Kidney tubule cell (primary cell): ENCODE results near the gene OR1K1.
"Not testable (repeated sequence)": the region's sequence is repeated elsewhere in the genome, so short reads cannot be mapped to it uniquely, and the experiment has no call there.

Experiments
- DNase-seq: peaks from one replicate; pipeline ENCODE4 v3.0.0-alpha.2; 2018; ENCODE audit warnings: low spot score

Gene OR1K1

DNA sequence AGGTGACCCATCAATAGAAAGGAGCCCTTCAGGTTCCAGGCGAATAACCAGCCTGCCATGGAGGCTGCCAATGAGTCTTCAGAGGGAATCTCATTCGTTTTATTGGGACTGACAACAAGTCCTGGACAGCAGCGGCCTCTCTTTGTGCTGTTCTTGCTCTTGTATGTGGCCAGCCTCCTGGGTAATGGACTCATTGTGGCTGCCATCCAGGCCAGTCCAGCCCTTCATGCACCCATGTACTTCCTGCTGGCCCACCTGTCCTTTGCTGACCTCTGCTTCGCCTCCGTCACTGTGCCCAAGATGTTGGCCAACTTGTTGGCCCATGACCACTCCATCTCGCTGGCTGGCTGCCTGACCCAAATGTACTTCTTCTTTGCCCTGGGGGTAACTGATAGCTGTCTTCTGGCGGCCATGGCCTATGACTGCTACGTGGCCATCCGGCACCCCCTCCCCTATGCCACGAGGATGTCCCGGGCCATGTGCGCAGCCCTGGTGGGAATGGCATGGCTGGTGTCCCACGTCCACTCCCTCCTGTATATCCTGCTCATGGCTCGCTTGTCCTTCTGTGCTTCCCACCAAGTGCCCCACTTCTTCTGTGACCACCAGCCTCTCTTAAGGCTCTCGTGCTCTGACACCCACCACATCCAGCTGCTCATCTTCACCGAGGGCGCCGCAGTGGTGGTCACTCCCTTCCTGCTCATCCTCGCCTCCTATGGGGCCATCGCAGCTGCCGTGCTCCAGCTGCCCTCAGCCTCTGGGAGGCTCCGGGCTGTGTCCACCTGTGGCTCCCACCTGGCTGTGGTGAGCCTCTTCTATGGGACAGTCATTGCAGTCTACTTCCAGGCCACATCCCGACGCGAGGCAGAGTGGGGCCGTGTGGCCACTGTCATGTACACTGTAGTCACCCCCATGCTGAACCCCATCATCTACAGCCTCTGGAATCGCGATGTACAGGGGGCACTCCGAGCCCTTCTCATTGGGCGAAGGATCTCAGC lies at the start of gene OR1K1:
Gene OR1K1, plus strand, starts transcription at position 58 of the 995 bp plus-strand sequence. Its CDS starts 0 bp downstream, at position 58.
- no peak for DNase-seq

- DNase-seq: no peak
Measured at GRCh38 chr9:122754825-122755224, 45.1 kb upstream of the OR1K1 start.

DNA sequence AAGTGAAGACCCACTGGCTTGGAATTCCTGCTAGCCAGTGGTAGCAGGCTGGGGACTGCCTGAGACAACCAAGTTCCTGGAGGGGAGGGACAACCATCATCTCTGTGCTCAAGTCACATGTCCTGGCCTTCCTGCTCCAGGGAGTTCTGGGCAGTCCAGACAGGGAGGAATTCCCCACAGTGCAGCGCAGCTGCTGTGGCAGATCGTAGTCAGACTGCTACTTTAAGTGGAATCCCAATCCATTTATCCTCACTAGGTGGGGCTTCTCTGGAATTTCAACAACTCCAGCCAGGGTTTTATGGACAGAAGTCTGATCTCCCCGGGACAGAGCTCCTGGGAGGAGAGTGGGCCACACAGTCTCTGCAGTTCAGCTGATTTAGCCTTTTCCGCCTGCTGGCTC lies 32.1 kb upstream of the OR1K1 start:
- peak; percentile 57 for DNase-seq

DNA sequence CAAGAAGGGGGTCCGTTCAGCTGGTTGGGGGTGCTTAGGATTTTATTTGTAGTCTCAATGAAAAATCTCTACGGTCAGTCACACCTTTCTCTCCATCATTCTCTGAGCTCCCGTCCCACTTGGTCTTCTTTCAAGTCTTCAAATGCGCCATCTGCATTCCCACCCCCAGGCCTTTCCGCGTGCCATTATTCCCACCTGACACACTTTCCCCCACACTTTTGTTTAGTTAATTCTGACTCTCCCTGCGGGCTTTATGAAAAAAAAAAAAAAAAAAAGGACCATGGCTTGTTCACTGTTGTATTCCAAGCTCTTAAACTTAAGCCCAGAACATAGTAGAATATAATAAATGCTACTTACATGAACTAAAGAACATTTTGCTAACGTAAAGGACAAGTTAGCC lies 22.9 kb upstream of the OR1K1 start:
- DNase-seq: no peak

GRCh38 chr9:122777935-122778627 lies 21.8 kb upstream of the OR1K1 start:
- DNase-seq: peak; percentile 92

GRCh38 chr9:122779181-122779580 lies 20.7 kb upstream of the OR1K1 start:
- no peak for DNase-seq

GRCh38 chr9:122780026-122780425 lies 19.9 kb upstream of the OR1K1 start:
- peak; percentile 70 for DNase-seq

GRCh38 chr9:122781671-122782070 lies 18.3 kb upstream of the OR1K1 start:
- DNase-seq: no peak

GRCh38 chr9:122785269-122785668 lies 14.7 kb upstream of the OR1K1 start:
- DNase-seq: no peak

DNA sequence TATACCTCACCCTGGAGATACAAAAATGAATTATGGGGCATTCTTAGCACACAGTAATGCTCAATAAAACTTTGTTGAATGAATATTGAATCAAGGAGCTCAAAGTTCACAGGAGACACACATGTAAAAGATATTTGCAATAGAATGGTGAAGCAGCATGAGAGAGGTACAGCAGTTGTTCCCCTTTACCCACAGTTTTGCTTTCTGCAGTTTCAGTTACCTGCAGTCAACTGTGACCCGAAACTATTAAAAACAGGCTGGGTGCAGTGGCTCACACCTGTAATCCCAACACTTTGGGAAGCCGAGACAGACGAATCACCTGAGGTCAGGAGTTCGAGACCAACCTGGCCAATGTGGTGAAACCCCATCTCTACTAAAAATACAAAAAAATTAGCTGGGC lies 13.6 kb upstream of the OR1K1 start:
- no peak for DNase-seq

- DNase-seq: no peak
Measured at GRCh38 chr9:122788831-122789230, 11.1 kb upstream of the OR1K1 start, which contains the start of gene OR5C1. OR5C1 (plus strand) TSS chr9:122788933; CDS start chr9:122788933, 0 bp downstream.

- DNase-seq: no peak
Measured at GRCh38 chr9:122789256-122790046, 10.5 kb upstream of the OR1K1 start.

GRCh38 chr9:122791872-122792669 lies 7.9 kb upstream of the OR1K1 start:
- no peak for DNase-seq

GRCh38 chr9:122797316-122798063 lies 2.4 kb upstream of the OR1K1 start:
- DNase-seq: peak; percentile 67

- DNase-seq: no peak
Measured at GRCh38 chr9:122806661-122807060, 6.7 kb downstream of the OR1K1 start.

GRCh38 chr9:122807271-122807900 lies 7.5 kb downstream of the OR1K1 start:
- no peak for DNase-seq

- DNase-seq: no peak
Measured at GRCh38 chr9:122808141-122808540, 8.2 kb downstream of the OR1K1 start.

- not testable (repeated sequence) for DNase-seq
Measured at GRCh38 chr9:122809261-122809660, 9.3 kb downstream of the OR1K1 start.

DNA sequence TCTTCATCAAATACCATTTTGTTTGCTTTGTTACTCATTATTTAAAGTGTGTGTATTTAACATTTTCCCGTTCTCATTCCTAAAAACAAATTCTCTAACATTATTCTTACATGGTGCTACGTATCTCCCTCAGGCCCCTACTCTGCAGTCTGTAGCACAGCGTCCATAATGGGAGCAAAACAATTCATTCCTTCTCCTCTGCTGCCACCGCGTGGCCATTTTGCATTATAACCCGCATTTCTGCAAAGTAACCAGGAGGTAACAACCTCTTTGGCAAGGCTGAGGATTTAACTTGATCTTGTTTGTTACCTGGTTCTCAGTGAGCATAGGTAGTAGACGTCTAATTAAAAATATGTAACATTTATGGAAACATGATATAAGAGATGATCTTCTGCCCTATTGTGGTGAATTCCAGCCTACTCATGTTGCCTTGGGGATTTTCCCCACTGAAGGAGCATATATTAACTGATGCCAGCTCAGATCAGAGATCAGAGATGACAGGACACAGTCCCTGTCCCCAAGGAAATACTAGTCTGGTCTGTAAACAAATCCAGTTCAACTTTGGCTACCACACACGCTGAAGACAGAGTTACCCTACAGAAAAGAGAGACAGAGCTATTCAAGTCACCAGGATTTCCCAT lies 10.5 kb downstream of the OR1K1 start:
- peak; percentile 77 for DNase-seq

- DNase-seq: no peak
Measured at GRCh38 chr9:122812736-122813135, 12.8 kb downstream of the OR1K1 start.
